ENCODE data around the gene ETS2.

- TF ChIP-seq ZNF274 (IDR thresholded peaks at IDR 0.05; ENCODE audit: low read depth, low read length) (no peak), YY1 (IDR thresholded peaks at IDR 0.05; ENCODE audit: insufficient read depth, insufficient read length) (no peak)
Observed at GRCh38 chr21:38852708-38853107, 47.0 kb downstream of the ETS2 start.

All from NT2/D1 (cell line).